GM18502 (cell line): Measurements from ENCODE around the gene ETF1.
"Not testable (repeated sequence)": the region's sequence is repeated elsewhere in the genome, so short reads cannot be mapped to it uniquely, and the experiment has no call there.

Experiments
- ATAC-seq: cut with Tn5 transposase; IDR thresholded peaks from one replicate; pipeline ENCODE4 v1.9.1; 2021; ENCODE audit warnings: mild to moderate bottlenecking; ENCODE audit not compliant: unreplicated experiment, poor library complexity

The ETF1 gene

DNA sequence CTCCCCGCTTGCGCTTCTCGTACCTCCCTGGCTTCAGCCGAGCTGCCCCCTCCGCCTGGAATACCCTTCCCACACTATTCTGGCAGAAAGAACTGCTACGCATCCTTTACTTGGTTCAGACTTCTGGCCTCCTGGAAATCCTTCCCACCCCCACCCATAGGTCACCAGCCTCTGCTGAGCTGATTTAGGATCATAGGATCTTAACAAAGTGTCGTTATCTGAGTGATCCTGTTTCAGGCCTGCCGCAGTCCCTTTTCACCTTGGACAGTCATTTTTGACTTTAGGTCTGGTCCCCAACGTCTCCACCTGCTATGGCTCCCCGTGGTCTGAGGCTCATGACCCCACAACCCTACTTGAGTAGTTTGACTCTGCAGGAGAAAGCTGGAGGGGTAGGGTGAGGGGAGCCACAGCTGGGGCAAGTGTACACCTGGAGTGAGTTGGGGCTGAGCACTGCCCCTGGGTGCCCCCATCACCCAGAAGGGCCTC is 50.4 kb downstream of the ETF1 start:
- no peak for ATAC-seq

- ATAC-seq: peak; percentile 99
Measured at GRCh38 chr5:138491669-138492559, 51.1 kb downstream of the ETF1 start.

GRCh38 chr5:138491284-138491648 is 51.8 kb downstream of the ETF1 start:
- no peak for ATAC-seq

- ATAC-seq: no peak
Measured at GRCh38 chr5:138490648-138491283, 52.3 kb downstream of the ETF1 start.

- no peak for ATAC-seq
Measured at GRCh38 chr5:138489683-138490061, 53.4 kb downstream of the ETF1 start.

DNA sequence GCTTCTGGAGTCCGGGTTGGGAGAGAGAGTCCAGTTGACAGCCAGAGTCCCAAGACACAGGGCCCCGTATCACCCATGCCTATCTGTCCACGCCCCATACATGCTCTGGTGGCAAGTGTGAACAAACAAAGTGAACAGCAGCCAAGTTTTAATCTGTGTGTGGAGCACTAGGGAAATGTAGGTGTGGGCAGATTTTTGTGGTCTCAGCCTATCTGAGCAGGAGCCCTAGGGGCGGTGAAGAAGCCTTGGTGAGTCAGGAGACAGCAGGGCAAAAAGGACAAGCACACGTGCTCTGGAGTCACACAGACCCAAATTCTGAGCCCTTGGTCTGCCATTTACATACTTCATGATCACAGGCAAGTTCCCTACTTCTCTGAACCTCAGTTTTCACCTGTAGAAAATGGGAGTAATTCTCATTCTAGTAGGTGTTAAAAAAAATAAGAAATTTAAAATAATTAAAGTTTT is 54.5 kb downstream of the ETF1 start:
- no peak for ATAC-seq

GRCh38 chr5:138482638-138483037 is 60.4 kb downstream of the ETF1 start:
- ATAC-seq: no peak

GRCh38 chr5:138476918-138477317 is 66.1 kb downstream of the ETF1 start:
- no peak for ATAC-seq

DNA sequence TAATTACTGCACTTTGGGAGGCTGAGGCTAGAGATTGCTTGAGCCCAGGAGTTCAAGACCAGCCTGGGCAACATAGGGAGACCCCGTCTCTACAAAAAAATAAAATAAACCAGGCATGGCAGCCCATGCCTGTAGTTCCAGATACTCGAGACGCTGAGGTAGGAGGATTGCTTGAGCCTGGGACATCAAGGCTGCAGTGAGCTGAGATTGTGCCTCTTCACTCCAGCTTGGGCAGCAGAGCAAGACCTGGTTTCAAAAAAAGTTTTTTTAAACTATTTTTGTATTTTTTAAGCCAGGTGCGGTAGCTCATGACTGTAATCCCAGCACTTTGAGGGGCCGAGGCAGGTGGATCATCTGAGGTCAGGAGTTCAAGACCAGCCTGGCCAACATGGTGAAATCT is 69.9 kb downstream of the ETF1 start:
- ATAC-seq: not testable (repeated sequence)

- ATAC-seq: no peak
Measured at GRCh38 chr5:138472353-138472752, 70.7 kb downstream of the ETF1 start.

GRCh38 chr5:138471052-138471361 is 72.0 kb downstream of the ETF1 start:
- no peak for ATAC-seq

GRCh38 chr5:138470322-138471051 is 72.5 kb downstream of the ETF1 start:
- ATAC-seq: no peak

DNA sequence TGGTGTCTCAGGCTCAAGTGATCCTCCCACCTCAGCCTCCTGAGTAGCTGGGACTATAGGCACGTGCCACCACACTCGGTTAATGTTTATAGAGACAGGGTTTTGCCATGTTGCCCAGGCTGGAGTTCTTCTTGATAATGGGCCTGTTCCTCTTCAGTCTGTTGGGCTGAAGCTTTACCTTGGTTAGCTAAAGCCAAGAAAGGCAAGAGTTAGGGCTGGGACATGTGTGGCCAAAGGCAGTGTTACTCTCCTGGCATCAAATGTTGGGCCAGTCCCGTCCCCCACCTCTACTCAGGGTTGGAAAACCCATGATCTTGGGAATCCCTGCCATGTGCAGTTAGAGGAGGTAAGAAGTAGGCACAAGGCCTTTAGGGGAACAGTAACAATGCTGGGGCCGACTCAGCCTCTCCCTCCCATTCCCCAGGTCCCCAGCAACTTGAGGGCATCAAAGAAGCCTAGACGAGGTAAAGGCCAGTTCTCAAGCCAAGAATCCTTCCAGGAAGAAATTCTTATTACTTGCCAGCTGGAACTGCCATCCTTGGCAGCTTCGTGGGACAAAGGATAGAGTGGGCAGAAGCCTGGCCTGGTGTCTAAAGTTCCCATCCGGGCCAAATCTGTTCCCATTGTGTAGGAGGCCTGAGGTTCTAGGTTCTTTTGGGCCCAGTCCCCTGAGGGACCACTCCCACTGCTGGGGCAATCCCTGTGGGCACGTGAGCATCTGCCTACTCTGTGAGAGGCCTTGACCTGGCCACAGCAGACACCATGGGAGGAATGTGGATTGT is 73.3 kb downstream of the ETF1 start:
- no peak for ATAC-seq

DNA sequence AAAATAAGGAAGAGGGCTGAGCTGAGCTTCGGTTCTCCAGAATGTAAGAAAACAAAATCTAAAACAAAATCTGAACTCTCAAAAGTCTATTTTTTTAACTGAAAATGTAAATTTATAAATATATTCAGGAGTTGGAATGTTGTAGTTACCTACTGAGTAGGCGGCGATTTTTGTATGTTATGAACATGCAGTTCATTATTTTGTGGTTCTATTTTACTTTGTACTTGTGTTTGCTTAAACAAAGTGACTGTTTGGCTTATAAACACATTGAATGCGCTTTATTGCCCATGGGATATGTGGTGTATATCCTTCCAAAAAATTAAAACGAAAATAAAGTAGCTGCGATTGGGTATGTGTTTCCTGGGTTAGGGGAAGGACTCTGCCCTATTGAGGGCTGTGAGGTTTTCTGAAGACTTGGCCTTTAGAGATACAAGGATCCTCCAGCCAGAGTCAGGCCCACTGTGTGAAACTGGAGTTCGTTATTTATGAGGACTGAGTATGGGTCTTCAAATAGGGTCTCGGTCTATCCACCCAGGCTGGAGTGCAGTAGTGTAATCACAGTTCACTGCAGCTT is 74.0 kb downstream of the ETF1 start:
- no peak for ATAC-seq

DNA sequence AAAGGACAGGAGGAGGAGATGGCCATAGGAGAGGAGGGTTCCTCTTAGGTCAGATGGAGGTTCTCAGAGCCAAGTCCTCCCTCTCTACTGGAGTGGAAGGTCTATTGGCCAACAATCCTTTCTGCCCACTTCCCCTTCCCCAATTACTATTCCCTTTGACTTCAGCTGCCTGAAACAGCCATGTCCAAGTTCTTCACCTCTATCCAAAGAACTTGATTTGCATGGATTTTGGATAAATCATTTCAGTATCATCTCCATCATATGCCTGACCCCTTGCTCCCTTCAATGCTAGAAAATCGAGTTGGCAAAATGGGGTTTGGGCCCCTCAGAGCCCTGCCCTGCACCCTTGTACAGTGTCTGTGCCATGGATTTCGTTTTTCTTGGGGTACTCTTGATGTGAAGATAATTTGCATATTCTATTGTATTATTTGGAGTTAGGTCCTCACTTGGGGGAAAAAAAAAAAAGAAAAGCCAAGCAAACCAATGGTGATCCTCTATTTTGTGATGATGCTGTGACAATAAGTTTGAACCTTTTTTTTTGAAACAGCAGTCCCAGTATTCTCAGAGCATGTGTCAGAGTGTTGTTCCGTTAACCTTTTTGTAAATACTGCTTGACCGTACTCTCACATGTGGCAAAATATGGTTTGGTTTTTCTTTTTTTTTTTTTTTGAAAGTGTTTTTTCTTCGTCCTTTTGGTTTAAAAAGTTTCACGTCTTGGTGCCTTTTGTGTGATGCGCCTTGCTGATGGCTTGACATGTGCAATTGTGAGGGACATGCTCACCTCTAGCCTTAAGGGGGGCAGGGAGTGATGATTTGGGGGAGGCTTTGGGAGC is 74.7 kb downstream of the ETF1 start:
- ATAC-seq: no peak

- ATAC-seq: no peak
Measured at GRCh38 chr5:138467711-138468132, 75.3 kb downstream of the ETF1 start.

DNA sequence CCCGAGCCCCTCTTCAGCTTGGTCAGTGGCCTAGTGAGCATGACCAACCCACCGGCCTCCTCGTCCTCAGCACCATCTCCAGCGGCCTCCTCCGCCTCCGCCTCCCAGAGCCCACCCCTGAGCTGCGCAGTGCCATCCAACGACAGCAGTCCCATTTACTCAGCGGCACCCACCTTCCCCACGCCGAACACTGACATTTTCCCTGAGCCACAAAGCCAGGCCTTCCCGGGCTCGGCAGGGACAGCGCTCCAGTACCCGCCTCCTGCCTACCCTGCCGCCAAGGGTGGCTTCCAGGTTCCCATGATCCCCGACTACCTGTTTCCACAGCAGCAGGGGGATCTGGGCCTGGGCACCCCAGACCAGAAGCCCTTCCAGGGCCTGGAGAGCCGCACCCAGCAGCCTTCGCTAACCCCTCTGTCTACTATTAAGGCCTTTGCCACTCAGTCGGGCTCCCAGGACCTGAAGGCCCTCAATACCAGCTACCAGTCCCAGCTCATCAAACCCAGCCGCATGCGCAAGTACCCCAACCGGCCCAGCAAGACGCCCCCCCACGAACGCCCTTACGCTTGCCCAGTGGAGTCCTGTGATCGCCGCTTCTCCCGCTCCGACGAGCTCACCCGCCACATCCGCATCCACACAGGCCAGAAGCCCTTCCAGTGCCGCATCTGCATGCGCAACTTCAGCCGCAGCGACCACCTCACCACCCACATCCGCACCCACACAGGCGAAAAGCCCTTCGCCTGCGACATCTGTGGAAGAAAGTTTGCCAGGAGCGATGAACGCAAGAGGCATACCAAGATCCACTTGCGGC is 75.9 kb downstream of the ETF1 start:
- no peak for ATAC-seq

GRCh38 chr5:138466125-138466899 is 76.7 kb downstream of the ETF1 start:
- no peak for ATAC-seq
